Measurements from ENCODE around the gene BDH2.

BDH2 gene

GRCh38 chr4:103099691-103100392 lies at the start of gene BDH2:
BDH2 (minus strand) TSS chr4:103099834; CDS start chr4:103096254, 3,580 bp downstream.
- peak; percentile 71 for DNase-seq (ENCODE audit: low spot score)

DNA sequence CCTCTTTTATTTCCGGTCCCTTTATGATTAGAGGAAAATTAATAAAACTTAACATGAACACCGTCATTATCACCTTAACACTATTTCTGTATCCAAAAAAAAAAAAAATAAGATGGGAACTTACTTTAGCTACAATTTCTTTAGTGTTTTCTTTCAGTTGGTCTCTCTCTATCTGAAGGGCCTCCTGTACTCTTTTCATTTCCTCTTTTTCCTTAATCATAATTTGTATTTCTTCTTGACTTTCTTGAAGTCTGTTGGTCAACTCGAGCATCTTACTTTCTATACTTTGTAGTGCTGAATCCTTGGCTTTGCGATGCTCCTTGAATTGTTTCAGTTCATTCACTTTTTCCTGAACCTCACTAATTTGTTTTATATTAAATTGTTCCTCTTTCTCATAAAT lies 45.3 kb upstream of the BDH2 start:
- no peak for DNase-seq (ENCODE audit: low spot score)

DNA sequence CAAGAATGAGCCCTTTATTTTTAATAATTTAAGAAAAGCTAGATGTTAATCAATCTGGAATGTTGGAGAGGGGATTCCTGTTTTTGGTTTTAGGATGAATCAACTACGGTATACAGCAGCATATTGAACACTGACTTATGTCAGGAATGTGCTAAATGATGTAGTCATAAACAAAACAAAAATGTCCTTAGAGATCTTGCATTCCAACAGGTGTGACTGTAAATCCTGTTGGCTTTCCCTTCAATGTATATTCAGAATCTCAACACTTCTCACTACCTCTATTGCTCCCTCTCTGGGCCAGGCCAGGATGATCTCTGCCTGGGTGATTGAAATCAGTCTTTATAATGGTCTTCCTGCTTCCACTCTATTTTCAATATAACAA lies 37.8 kb upstream of the BDH2 start:
- no peak for DNase-seq (ENCODE audit: low spot score)

DNA sequence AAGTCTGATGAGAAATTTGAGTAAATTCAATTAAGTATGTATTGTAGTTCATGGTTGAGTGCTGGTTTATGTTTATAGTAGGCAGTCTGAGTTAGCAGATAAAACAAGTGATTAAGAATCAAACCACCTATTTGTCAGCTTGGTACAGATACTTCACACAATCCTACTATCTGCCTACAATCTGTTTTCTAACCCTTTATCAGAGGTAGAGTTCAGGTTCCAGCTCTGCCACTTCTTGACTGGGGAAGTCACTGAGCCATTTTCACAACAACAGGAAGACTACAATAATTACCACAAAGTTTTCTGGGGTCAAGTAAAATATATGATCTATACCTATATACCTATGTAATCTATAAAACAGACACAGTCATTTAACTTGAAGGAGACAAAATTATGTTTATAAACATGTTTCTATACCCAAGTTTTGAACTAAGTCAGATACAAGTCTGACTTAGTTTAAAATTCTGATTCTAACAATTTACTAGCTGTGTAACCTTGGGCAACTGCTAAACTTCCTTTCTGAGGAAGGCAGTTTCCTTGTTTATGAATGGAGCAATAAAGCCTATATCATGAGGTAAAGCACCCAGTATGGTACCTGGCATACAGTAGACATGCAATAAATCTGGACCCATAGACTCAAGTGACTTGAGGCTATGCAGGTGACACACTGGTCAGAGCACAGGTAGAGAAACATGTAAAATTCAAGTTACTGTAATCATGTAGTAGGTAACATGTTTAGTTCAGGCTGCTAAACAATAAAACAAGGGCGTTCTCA lies 37.2 kb upstream of the BDH2 start:
- no peak for DNase-seq (ENCODE audit: low spot score)

DNA sequence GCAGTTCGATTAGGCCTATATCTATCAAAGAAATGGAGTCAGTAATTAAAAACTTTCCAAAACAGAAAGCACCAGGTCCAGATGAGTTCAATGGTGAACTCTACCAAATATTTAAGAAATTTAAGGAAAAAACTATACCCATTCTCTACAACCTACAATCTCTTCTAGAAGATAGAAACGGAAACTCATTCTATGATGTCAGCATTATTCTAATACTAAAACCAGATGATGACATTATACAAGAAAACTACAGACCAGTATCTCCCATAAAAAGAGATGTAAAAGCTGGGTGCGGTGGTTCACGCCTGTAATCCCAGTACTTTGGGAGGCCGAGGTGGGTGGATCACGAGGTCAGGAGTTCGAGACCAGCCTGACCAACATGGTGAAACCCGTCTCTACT lies 29.5 kb upstream of the BDH2 start:
- DNase-seq (ENCODE audit: low spot score): no peak

- DNase-seq (ENCODE audit: low spot score): no peak
Measured at GRCh38 chr4:103126126-103126525, 26.5 kb upstream of the BDH2 start.

DNA sequence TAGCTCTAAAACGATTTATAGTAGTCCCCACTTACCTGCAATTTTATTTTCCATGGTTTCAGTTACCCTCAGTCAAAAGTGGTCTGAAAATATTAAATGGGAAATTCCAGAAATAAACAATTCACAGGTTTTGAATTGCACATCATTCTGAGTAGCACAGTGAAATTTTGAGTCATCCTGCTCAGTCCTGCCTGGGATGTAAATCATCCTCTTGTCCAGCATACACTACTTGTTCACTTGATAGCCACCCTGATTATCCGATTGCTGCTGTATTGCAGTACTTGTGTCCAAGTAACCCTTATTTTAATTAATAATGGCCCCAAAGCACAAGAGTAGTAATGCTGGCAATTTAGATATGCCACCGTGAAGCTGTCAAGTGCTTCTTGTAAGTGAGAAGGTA lies 23.5 kb upstream of the BDH2 start:
- DNase-seq (ENCODE audit: low spot score): no peak

GRCh38 chr4:103118166-103118565 lies 18.5 kb upstream of the BDH2 start:
- no peak for DNase-seq (ENCODE audit: low spot score)

DNA sequence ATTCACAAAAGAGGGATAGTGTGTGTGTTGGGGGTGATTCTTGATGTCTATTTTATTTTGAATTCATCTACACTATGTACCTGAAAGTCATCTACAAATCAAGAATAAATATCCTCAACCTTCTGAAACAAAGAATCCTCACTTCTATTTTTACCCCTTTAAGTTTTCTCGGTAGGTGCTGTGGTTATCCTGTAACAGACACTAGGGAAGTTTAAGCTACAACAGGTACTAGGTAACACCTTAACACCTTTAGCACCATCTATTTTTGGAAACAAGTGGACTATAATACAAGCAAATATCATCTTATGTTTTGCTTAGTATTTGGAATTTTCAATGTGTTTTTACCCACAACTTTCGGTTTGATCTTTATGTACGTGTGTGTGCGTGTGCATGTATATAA lies 12.0 kb upstream of the BDH2 start:
- DNase-seq (ENCODE audit: low spot score): no peak

GRCh38 chr4:103108542-103108941 lies 8.9 kb upstream of the BDH2 start:
- no peak for DNase-seq (ENCODE audit: low spot score)

DNA sequence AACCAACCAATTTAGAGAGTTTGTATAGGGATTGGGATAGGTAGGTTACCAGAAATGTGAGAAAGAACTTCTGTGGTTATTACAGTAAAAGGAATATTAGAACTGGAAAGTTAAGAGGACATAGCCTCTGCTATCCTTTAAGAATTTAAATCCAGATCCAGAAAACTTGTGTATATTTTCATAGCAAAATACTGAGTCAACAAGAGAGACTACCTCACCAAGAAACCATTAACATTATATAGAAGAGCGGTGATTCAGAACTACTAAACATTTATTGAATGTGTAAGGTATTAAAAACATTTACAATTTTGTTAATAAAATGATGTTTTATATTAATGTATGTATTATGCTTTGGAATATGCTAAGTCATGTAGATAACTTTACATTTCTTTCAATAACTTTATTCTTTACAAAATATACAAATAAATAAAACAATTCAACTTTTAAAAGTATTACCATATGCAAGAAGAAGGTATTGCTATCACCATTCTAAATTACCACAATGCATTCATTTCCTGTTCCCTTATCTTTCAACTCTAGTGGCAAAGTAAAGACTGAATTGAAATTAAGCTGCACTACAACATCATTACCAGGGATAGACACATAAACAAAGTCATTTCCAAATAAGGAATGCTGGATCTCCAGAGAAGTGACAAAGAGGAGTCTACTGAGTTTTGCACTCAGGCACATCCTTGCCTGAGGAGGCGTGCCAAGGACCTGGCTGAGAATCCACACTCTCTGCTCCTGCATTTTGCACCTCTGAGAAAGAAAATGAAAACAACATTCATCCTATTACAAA lies 6.1 kb upstream of the BDH2 start:
- no peak for DNase-seq (ENCODE audit: low spot score)

GRCh38 chr4:103104886-103105285 lies 5.3 kb upstream of the BDH2 start:
- DNase-seq (ENCODE audit: low spot score): no peak

DNA sequence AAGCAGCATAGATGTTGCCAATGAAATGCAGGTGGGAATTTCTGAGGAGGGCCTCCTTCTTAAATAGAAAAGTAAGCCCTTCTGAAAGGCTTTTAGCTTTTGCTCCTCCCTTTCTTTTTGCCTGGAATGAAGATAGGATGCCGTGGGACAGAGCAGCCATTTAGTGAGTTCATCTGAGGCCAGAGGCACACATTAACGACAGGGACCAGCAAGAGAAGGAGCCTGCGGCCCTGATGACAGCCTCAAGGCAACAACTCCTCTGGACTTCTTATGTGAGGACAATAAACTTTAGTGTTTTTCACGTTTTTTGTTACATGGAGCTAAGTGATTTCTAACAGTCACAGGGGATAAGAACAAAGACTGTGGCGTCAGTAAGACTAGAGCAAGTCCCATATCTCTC lies 1.1 kb upstream of the BDH2 start:
- no peak for DNase-seq (ENCODE audit: low spot score)

GRCh38 chr4:103098756-103099440 lies 736 bp downstream of the BDH2 start:
- DNase-seq (ENCODE audit: low spot score): no peak

- DNase-seq (ENCODE audit: low spot score): no peak
Measured at GRCh38 chr4:103098341-103098740, 1.3 kb downstream of the BDH2 start.

DNA sequence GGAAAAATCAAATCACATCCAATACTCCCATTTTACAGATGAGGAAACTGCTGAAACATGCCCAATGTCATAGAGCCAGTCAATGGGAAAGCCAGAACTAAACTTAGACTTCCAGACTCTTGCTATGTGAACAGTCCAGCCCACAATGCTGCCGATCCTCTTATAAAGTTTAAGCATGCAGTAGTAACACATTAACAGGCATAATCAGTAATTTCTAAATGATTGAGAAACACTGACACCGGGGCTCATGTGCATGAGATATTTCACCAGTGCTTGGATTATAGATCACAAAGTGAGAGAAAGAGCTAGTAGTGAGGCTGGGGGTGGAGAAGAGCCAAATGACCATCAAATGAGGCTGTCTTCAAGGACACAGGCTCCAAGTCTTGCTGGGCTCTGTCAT lies 2.5 kb downstream of the BDH2 start:
- no peak for DNase-seq (ENCODE audit: low spot score)

- DNase-seq (ENCODE audit: low spot score): no peak
Measured at GRCh38 chr4:103095080-103095479, 4.6 kb downstream of the BDH2 start.

DNA sequence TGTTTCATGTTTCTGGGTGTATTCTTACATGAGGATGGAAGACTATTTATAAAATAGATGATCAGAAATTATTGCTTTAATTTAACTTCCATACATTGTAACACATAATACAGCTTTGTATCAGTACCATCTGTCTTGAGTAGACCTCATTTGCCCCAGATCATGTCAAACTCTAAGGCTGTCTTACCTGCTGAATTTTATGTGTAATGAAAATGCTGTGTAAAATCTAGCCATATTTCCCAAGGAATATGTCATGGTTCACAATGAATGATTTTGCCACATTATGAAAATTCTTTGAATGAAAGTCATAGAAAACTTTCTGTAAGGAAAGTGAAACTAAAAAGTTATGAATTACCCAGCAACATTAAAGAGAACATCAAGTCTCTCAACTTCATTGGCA lies 7.4 kb downstream of the BDH2 start:
- no peak for DNase-seq (ENCODE audit: low spot score)

GRCh38 chr4:103091601-103092223 lies 7.9 kb downstream of the BDH2 start:
- DNase-seq (ENCODE audit: low spot score): peak; percentile 48

DNA sequence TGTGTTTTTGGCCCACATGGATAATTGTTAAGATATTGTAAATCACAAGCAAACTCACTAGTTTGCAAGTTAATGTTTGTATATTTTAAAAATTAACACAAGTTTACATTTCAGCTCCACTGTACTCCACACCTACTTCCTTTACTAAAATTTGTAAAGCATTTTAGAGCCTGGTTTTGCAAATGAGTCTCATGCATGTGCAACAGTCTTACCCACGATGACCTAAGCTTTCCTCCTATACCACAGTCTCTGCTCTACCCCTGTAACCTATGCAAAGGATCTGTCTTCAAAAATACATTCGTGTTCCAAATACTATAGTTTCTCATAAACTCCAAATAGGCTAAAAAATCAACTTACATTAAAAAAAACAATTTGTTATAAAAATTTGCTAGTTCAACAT lies 10.2 kb downstream of the BDH2 start:
- no peak for DNase-seq (ENCODE audit: low spot score)

DNA sequence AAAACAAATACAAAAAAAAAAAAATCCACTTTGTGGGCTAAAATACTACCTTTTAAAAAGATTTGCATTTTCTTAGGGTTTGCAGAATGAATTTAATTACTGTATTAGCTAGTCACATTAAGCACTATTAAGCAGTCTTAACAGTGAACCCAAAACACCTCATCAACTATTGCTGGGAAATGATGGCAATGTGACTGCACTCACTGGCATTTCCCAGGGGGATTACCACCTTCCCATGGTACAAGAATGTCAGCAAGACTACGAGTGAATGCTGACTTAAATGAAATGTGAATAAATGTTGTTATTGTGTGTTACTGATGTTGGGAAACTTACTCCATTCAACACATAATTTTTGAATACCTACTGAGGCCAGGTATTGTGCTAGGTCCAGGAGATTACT lies 13.1 kb downstream of the BDH2 start:
- no peak for DNase-seq (ENCODE audit: low spot score)
